Ishikawa (cell line): ENCODE results near the gene MAP4K4.

Experiments
- CEBPB ChIP-seq: IDR thresholded peaks from 2 replicates; pipeline ENCODE4 v1.6.1; 2012
- EGR1 ChIP-seq: IDR thresholded peaks from 2 replicates; pipeline ENCODE4 v1.6.1; 2012
- EP300 ChIP-seq: IDR thresholded peaks from 2 replicates; pipeline ENCODE4 v1.6.1; 2012; ENCODE audit warnings: borderline replicate concordance
- FOXM1 ChIP-seq: IDR thresholded peaks from 2 replicates; pipeline ENCODE4 v1.6.1; 2012; ENCODE audit warnings: low read depth, borderline replicate concordance
- MAX ChIP-seq: IDR thresholded peaks from 2 replicates; pipeline ENCODE4 v1.6.1; 2012
- NFIC ChIP-seq: IDR thresholded peaks from 2 replicates; pipeline ENCODE4 v1.6.1; 2012
- RAD21 ChIP-seq: IDR thresholded peaks from 2 replicates; pipeline ENCODE4 v1.6.1; 2012; ENCODE audit warnings: low read depth
- TAF1 ChIP-seq: IDR thresholded peaks from 2 replicates; pipeline ENCODE4 v1.6.1; 2012; ENCODE audit warnings: low read depth, mild to moderate bottlenecking
- TCF12 ChIP-seq: IDR thresholded peaks from 2 replicates; pipeline ENCODE4 v1.6.1; 2012; ENCODE audit warnings: low read depth
- TEAD4 ChIP-seq: IDR thresholded peaks from 2 replicates; pipeline ENCODE4 v1.6.1; 2012
- YY1 ChIP-seq: IDR thresholded peaks from 2 replicates; pipeline ENCODE4 v1.6.1; 2012; ENCODE audit warnings: low read depth
- TF ChIP-seq, protein P1 (sequence below): IDR thresholded peaks from 2 replicates; pipeline ENCODE4 v1.6.1; 2012; ENCODE audit warnings: low read depth, mild to moderate bottlenecking

GRCh38 chr2:101830555-101830954, 133.0 kb downstream of the MAP4K4 start:
- TF ChIP-seq, protein P1, sequence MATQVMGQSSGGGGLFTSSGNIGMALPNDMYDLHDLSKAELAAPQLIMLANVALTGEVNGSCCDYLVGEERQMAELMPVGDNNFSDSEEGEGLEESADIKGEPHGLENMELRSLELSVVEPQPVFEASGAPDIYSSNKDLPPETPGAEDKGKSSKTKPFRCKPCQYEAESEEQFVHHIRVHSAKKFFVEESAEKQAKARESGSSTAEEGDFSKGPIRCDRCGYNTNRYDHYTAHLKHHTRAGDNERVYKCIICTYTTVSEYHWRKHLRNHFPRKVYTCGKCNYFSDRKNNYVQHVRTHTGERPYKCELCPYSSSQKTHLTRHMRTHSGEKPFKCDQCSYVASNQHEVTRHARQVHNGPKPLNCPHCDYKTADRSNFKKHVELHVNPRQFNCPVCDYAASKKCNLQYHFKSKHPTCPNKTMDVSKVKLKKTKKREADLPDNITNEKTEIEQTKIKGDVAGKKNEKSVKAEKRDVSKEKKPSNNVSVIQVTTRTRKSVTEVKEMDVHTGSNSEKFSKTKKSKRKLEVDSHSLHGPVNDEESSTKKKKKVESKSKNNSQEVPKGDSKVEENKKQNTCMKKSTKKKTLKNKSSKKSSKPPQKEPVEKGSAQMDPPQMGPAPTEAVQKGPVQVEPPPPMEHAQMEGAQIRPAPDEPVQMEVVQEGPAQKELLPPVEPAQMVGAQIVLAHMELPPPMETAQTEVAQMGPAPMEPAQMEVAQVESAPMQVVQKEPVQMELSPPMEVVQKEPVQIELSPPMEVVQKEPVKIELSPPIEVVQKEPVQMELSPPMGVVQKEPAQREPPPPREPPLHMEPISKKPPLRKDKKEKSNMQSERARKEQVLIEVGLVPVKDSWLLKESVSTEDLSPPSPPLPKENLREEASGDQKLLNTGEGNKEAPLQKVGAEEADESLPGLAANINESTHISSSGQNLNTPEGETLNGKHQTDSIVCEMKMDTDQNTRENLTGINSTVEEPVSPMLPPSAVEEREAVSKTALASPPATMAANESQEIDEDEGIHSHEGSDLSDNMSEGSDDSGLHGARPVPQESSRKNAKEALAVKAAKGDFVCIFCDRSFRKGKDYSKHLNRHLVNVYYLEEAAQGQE = no peak
- TF ChIP-seq TCF12 (no peak), RAD21 (no peak), MAX (no peak), CEBPB (no peak), EP300 (no peak), YY1 (no peak), TEAD4 (no peak), NFIC (no peak), FOXM1 (no peak), TAF1 (no peak), EGR1 (no peak)
